Iris pigment epithelial cell (primary cell): Measurements from ENCODE around the gene KANTR.

Experiments
- DNase-seq: peaks from one replicate; pipeline ENCODE4 v3.0.0-alpha.2; 2011; ENCODE audit warnings: low read depth

The KANTR gene, protein sequence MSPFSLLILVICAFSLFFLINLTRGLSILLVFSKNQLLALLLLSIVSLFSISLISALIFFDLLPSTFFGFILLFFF

DNA sequence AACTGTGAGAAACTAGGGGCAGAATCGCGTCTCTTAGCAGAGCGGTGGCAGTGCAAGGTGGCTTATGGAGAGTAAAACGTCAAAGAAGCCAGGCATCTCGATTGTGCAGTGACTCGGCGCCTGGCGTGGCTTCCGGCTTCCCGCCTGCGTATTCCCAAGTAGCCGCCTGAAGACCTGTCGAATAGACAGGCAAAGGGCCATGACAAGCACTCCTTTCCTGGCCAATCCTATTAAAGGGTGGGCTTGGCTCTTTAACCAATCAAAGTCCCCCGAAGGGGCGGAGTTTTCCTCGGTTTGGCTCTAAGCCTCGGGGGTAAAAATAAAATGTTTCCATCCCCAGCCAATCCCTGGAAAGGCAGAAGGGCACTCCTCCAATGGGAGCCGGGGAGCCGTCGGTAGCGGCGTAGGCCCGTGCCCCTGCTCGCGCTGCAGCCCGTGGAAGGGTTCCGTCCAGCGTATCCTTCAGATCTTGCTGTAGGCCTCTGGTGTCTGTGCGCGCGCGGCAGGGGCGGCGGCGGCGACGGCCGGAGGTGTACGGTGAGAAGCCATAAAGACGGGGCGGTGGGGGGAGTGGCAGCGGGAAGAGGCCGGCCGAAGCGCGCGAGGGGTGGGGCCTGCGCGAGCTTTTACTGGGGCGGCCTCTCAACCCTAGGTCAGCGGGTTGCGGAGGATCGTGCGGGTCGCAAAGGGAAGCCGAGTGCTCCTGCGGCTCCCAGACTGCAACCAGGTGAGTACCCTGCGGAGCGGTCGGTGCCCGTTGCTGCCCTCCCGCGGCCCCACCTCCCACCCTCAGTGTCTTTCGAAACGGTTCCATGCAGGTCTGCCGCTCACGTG is at the start of gene KANTR:
TSS of gene KANTR (plus strand) at position 395 of the 834 bp plus-strand sequence. CDS start 30,131 bp downstream, outside the sequence.
- DNase-seq, result peak; percentile 95

DNA sequence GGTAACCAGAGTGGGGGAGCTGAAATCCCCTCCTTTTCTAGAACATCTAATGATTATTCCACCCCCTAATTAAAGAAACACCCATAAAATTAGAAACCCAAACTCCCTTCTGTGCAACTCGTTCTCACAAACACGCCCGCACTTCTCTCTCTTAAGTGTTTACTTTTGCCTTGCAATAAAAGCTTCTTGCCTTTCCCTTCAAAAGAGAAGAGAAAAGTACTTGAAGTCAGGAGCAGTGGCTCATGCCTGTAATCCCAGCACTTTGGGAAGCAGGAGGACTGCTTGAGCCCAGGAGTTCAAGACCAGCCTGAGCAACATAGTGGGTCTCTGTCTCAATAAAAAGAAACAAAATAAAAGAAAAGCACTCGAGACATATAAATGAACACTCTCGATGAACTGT is 48.9 kb upstream of the KANTR start:
- no peak for DNase-seq

DNA sequence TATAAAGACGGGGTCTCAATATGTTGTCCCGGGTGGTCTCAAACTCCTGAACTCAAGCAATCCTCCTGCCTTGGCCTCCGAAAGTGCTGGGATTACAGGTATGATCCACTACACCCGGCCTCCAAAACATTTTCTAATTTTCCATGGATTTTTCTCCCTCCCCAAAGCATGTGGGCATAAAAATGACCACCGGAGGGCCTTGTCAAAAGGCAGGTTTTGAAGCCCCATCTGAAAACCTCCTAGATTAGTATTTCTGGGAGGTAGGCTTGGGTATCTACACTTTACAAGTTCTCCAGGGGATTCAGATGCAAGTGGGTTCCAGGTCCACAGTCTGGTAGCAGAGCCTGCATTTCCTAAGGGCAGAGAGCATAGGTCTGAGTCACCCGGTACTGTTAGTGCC is 46.7 kb upstream of the KANTR start:
- DNase-seq, result no peak

DNA sequence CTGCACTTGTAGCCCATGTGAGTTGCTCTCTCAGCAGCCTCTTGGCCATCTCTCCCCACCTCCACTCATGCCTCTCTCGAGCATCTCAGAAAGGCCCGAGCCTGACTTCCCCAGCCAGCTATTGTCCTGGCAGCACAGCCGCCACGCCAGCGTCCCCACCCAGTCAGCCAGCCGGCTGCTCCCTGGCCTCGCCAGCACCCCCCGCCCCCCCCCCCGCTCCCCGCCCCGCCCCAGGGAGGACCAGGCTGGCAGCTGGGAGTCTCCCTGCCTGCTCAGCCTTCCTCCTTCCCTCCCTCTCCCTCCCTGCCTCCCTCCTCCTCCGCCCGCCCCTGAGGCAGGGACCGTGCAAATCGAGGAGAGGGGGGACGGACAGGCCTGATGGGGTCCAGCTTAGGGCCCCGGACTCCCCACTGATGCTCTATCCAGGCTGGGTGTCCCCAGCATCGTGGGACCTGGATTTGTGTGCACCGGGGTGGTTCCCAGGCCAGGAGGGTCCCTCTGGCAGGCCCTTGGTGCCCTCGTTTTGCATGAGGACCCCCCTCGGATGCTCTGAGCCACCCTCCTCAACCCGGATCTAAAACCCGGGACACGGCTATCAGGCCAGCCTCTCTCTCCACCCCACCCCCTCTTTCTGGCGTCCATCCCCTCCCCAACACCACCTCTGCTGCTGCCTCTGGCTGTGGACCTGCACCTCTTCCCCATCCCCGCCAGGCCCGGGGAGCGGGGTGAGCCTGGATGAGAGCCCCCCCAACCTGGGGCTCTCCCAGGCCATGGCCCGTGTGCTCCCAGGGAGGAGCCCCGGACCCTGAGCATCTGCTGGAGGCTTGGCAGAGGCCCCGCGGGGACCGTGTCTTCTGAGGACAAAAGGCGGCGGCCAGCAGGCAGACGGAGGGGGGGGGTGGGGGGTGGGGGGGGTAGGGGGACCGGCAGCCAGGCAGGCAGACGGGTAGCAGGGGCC is 45.5 kb upstream of the KANTR start, which contains the start of gene GPR173:
TSS of gene GPR173 (plus strand) at position 621 of the 958 bp plus-strand sequence. CDS start 27,833 bp downstream, outside the sequence.
- peak; percentile 60 for DNase-seq

DNA sequence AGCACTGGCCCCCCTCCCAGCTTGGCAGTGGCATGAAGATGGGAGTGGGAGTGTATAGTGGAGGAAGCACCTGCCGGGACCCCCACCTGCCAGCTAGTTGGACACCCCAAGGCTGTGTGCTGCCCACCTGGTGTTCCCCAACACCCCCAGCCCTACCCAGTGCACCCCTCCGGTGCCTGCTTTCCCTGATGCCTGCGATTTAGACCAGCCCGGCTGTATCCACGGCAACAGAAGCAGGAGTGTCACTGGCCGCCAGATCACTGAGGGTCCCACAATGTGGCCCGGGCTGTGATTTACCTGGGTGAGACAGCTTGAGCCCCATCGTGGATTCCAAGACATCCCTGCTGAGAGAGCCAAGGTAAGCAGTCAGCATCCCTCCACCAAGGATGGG is 44.8 kb upstream of the KANTR start:
- no peak for DNase-seq

DNA sequence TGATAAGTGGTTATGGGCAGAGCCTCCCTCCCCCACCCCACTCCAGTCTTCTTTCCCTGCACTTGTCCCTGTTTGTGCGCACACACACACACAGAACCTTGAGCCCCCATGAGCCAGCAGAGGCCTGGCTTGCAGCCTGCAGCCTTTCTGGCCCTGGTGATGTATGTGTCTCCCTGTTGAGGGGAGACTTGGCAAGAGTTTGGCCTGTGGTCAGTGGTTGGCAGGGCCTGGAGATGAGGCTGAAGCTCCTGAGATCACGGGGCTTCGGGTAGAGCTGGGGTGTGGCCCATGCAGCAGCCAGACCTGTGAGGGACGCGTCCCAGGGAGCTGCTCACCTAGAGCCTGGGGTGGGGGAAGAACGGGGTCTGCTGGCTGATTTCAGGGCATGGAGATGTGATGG is 43.1 kb upstream of the KANTR start:
- no peak for DNase-seq

DNA sequence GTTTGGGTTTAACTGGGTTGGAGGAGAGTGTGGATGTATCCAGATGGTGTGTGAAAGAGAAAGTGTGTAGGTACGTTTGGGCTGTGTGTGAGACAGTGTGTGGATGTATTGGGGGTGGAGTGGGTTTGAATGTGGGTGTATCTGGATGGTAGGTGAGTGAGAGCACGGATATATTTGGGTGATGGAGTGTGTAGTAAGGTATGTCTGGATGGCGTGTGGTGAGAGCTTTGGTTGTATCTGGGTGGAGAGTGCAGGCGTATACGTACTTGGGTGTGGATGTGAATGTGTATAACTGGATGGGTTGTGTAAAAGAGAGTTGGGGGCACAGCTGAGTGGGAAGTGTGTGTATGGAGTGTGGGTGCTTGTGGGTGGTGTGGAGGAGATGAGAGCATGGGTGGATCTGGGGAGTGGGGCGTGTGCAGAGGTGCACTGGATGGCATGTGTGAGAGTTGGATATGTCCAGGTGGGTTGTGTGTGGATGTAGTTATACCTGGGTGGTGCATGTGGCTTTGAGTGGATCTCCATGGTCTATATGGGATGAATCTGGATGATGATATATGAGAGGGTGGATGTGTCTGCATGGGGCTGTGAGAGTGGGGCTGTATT is 38.6 kb upstream of the KANTR start:
- DNase-seq, result no peak

DNA sequence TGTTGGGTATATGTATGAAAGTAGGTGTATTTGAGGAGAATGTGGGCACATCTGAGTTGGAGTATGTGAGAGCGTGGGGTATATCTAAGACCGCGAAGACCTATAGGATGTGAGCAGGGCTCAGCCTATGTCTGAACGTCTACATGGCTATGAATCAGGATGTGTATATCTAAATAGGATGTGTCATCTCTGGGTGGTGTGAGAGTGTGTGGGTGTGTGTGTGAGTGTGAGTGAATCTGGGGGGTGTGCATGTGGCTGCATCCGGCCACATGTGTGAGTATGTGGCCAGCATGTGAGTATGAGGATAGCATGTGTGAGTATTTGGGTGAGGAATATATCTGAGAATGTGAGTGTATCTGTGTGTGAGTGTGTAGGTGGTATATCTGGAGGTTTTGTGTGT is 37.6 kb upstream of the KANTR start:
- no peak for DNase-seq

DNA sequence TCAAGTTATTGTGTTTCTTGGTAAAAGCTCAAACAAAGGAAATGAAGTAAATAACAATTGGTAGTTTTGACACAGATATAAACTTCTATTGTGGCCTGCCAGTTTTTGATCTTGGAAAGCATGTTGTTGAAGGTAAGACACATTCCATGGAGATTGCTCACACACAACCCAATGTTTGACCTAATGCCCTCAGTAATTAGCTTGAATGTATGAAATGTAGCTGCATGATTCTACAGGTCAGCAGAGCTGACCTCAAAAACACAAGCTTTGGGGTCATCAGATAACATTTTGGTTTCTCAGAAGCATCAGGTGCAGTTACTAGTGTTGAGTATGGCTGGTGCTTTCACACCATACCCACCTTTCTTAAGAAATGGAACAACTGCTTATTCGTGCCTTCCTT is 28.8 kb upstream of the KANTR start:
- DNase-seq, result no peak

DNA sequence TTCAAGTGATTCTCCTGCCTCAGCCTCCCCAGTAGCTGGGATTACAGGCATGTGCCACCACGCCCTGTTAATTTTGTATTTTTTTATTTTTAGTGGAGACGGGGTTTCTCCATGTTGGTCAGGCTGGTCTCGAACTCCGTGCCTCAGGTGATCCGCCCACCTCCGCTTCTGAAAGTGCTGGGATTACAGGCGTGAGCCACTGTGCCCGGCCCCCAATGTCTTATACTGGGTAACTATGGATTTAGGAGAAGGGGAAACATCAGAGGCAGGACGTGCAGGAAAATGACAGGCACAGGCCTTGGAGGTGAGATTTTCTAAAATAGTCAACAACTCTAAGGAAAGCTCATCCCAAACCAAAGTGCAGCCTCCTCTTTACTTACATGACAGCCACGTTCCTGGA is 22.9 kb upstream of the KANTR start:
- no peak for DNase-seq

DNA sequence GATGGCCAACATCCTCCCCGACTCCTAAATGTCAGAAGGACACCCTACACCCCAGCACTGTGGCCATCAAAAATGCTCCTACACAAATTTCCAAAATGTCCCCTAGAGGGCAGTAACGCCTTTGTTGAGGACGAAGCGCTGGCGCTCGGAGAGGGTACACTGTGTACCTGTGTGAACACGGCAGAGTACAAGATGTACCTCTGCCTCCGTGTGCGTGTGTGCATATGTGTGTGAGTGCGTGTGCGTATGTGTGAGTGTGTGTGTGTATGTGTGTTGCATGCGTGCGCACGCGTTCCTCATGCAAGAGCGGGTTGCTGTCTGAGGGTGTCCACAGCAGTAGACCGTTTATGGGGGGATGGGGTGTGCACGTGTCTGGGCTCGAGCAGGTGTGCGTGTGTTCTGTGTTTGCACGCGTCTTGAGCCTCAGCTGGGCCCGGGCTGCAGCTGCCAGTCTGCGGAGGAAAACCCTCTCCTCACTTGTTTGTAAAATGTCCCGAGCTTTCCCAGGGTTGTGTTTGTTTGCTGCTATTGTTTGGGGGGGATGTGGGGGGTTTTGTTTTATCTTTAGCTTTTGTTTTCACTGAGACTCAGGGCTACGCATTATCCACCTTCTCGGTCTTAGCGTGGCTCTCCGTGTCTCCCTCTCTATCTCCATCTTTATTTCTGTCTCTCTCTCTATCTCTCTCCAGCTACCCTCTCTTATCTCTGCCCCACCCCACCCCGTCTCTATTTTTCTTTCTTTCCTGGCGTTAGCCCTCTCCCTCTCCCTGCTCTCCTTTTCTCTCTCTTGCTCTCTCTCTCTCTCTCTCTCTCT is 22.1 kb upstream of the KANTR start:
- DNase-seq, result peak; percentile 55

DNA sequence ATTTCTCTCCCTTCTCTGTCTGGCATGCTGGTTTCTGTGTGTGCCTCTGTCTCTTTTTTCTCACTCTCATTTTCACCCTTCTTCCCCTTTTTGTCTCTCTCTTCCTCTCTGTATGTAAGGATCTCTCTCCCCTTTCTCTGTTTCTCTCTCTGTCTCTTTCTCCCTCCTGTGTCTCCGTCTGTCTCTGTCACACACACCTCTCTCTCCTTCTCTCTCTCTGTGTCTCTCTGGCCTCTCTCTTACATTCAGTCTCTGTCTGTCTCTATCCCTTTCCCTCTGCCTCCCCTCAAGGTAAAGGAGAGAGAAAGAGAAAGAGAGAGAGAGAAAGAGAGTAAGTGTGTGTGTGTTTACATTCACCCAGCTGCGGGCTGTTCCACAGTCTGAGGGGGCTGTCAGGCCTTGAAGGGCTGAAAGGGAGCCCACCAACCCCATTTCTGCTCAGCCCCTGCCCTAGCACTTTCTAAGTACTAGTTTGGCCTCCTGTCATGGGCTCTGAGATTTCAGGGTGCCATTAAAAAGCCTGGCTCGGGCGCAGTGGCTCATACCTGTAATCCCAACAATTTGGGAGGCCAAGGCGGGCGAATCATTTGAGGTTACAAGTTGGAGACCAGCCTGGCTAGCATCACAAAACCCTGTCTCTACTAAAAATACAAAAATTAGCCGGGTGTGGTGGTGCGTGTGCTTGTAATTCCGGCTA is 21.4 kb upstream of the KANTR start:
- no peak for DNase-seq

DNA sequence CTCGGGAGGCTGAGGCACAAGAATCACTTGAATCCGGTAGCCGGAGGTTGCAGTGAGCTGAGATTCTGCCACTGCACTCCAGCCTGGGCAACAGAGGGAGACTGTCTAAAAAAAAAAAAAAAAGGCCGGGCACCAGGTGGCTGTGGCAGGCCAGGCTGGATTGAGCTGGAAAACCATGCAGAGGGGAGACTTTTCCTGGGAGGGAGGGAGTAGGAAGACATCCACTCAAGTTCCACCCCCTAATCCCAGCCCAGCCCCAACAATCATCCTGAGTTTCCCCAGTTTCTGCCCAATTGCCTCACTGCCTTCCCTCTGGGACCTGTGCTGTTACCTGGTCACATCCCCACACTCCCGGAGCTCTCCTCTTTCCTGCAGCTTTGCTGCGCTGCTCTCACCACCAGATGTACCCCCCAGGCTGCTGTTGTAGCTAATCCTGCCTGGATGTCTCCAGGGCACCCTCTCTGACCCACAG is 20.8 kb upstream of the KANTR start:
- DNase-seq, result no peak

DNA sequence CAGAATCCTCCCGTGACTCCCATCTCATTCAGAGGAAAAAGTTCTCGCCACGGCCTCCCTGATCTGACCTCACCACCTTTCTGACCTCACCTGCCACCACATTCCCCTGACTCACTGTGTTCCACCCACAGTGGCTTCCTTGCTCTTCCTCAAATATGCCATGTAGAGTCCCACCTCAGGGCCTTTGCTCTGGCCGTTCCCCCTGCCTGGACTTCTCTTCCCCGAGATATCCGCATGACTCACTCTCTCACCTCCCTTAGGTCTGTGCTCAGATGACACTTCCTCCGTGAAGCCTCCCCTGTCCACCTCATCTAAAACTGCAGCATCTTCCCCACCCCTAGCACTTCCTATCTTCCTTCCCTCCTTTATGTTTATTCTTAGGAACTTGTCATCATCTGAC is 18.9 kb upstream of the KANTR start:
- no peak for DNase-seq

DNA sequence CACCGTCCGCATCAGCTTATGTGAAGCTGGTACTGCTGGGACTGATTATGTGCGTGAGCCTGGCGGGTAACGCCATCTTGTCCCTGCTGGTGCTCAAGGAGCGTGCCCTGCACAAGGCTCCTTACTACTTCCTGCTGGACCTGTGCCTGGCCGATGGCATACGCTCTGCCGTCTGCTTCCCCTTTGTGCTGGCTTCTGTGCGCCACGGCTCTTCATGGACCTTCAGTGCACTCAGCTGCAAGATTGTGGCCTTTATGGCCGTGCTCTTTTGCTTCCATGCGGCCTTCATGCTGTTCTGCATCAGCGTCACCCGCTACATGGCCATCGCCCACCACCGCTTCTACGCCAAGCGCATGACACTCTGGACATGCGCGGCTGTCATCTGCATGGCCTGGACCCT is 17.3 kb upstream of the KANTR start:
- DNase-seq, result no peak

DNA sequence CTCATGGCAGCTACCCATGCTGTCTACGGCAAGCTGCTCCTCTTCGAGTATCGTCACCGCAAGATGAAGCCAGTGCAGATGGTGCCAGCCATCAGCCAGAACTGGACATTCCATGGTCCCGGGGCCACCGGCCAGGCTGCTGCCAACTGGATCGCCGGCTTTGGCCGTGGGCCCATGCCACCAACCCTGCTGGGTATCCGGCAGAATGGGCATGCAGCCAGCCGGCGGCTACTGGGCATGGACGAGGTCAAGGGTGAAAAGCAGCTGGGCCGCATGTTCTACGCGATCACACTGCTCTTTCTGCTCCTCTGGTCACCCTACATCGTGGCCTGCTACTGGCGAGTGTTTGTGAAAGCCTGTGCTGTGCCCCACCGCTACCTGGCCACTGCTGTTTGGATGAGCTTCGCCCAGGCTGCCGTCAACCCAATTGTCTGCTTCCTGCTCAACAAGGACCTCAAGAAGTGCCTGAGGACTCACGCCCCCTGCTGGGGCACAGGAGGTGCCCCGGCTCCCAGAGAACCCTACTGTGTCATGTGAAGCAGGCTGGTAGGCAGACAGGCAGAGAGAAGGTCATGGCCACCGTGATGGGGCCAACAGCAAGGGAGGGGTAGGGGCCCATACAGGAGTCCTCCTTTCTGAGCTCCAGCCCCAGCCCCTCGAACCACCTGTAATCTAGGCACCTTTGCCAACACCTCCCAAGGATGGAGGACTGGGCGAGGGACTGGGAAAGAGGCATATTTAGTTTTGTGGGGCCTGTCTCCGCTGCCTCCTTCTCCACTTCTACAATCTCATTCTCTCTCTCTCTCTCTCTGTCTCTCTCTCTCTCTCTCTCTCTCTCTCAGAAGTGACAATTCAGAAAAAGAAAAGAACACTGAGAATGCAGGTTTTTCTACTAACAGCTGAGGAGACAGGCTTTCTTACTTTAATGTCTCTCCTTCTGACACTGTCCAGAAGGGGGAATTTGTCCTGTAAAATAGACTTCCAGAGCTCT is 16.4 kb upstream of the KANTR start:
- DNase-seq, result no peak

DNA sequence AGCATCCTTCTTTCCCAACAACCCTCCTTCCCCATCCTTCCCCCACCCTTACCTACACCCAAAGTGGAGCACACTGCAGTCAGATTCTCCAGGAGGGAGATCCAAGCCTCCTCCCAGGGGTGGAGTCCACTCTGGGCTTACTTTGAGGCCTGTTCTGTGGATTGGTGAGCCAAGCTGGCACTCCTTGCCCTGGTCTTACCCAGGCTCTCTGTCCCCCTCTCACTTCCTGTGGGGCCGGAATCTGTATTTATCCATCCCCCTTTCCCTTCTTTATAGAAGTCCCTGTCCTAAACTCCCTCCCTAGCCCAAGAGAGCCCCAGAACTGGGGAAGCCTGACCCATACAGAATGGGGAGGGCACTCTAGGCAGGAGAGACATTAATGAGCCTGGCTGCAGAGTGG is 15.0 kb upstream of the KANTR start:
- DNase-seq, result no peak

DNA sequence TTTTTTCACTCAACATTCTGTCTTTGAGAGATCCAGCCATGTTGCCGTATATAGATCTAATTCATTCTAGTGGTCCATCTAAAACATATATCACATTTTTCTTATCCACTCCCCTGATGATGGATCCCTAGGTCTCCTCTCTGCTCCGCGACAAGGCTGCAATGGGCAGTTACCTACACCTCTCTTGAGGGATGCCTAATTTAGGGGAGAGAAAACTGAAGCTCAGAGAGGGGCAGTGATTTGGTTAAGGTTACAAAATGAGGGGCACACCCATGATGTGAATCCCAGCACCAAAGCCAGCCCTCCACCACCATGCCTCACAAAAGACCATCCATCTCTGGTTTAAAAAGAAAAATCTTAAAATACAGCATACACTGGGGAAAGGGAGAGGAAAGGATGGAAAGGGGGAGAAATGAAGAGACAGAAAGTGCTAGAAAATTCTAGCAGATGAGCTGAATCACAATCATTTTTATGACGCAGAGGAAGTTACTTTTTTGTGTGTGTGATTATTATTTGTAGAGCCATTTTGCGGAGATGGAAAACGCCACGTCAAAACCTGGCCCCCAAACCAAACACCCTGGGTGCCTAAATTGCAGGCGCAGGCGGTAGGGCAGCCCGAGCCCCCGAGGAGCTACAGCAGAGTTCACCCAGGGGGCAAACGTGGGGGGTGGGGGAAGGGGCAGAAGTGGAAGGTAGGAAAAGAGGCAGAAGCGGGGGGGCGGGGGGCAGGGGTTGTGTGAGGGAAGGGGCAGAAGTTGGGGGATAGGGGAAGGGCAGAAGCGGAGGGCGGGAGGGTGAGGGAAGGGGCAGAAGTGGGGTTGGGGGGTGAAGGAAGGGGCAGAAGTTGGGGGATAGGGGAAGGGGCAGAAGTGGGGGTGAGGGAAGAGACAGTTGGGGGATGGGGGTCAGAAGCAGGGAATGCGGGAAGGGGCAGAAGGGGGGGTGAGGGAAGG is 13.0 kb upstream of the KANTR start:
- peak; percentile 27 for DNase-seq
